Heart left ventricle (tissue), 16 donors: ENCODE results near the gene ATP8A1. TPM values are rescaled to one million over a fixed set of nuclear protein-coding genes. Genes with fewer than 3 reads are reported as not detected.

ENCODE experiments used
- ATAC-seq, 4 donors: fragments of 200-7000 bp; cut with Tn5 transposase; one replicate each; pipeline ENCODE4 v1.9.1; 2020 to 2022; ENCODE audit warnings: moderate library complexity in 4 of 4, mild to moderate bottlenecking in 3 of 4, moderate number of reproducible peaks in 1 of 4
- DNase-seq, 5 donors: peaks; one replicate each; pipeline ENCODE4 v3.0.0-alpha.2; 2020
- H3K27ac ChIP-seq, 12 donors: fragments of 200-600 bp; sonication (generic) in 4 of 12; one replicate each; pipeline versions ENCODE4 v1.5.0 to v1.8.0; 2016 to 2022; ENCODE audit warnings: mild to moderate bottlenecking in 2 of 12
- H3K27me3 ChIP-seq, 9 donors: fragments of 200-600 bp; sonication (generic) in 2 of 9; one replicate each; pipeline versions ENCODE4 v1.5.1 to v1.8.0; 2016 to 2022; ENCODE audit warnings: mild to moderate bottlenecking in 3 of 9
- H3K36me3 ChIP-seq, 9 donors: fragments of 200-600 bp; sonication (generic) in 2 of 9; one replicate each; pipeline versions ENCODE4 v1.5.0 to v1.8.0; 2018 to 2022; ENCODE audit warnings: mild to moderate bottlenecking in 2 of 9
- H3K4me1 ChIP-seq, 12 donors: fragments of 200-600 bp; sonication (generic) in 4 of 12; one replicate each; pipeline versions ENCODE4 v1.5.0 to v1.8.0; 2016 to 2022; ENCODE audit warnings: mild to moderate bottlenecking in 3 of 12
- H3K4me3 ChIP-seq, 12 donors: fragments of 200-600 bp; sonication (generic) in 4 of 12; one replicate each; pipeline versions ENCODE4 v1.5.0 to v1.8.0; 2017 to 2022; ENCODE audit warnings: mild to moderate bottlenecking in 9 of 12, moderate library complexity in 4 of 12
- H3K9me3 ChIP-seq, 12 donors: fragments of 200-600 bp; sonication (generic) in 4 of 12; one replicate each; pipeline versions ENCODE4 v1.5.0 to v1.8.0; 2016 to 2022; ENCODE audit warnings: mild to moderate bottlenecking in 1 of 12
- POLR2A ChIP-seq, 2 donors: fragments of 450-650 bp; IDR thresholded peaks; one replicate each; pipeline ENCODE4 v1.6.1; 2017; ENCODE audit warnings: antibody characterized with exemption in 2 of 2, mild to moderate bottlenecking in 2 of 2, moderate library complexity in 2 of 2
- WGBS, 4 donors: extraction: QIAGEN DNeasy Blood & Tissue Kit in 2 of 4; methylation state at CpG; one replicate each; pipeline versions ENCODE4 v1.1.5 to v1.1.7; 2013 to 2018; 5-methylcytosine and 5-hydroxymethylcytosine counted together
- intact Hi-C, 10 donors: fragments of 100-400 bp; cut with DNase I; formaldehyde crosslinking; loops; one replicate each; pipeline versions ENCODE4 v1.11.1 to v1.14.2; 2022
- polyA plus RNA-seq, 2 donors: library from polyadenylated mRNA; stranded (reverse); fragments of 200-250 nt; gene quantifications; one replicate each; pipeline ENCODE4 v1.2.3, GENCODE V29; 2013
- total RNA-seq, 9 donors: library from RNA; depleted of rRNA in 2 of 9; stranded (reverse); fragments of >200 nt in 2 of 9; fragmentation: NEBNext Ultra II Directional in 3 of 9; extraction: Animal tissue kit (Norgen Biotek cat#: 25700) in 3 of 9; gene quantifications; one replicate each; pipeline versions ENCODE4 v1.1.0 to v1.2.4, GENCODE V29; 2016 to 2023
- TF ChIP-seq, protein P1 (sequence below), 12 donors: fragments of 200-600 bp; sonication (generic) in 4 of 12; IDR thresholded peaks; one replicate each; pipeline versions ENCODE4 v1.5.0 to v1.8.0; 2018 to 2022; ENCODE audit warnings: antibody characterized with exemption in 12 of 12, mild to moderate bottlenecking in 5 of 12
- donor health status: ischemic (EF 13 %, LVEDD 7.1; RV severe dilation, severe dysfunction).
- donor health status: healthy with polysubstance abuse.
- donor health status: DM: no; HTN: yes; CAD: no.
- donor health status: DM: no; HTN: no; CAD: no.
- donor health status: ischemic (EF 25% LVEDD 6.9; RV normal size, moderate dysfunction).
- donor health status: ischemic (EF 25% LVEDD 5.7; RV mildly dilated, moderate dysfunction).
- donor health status: healthy.
- donor health status: DM: yes; HTN: yes; CAD: no.
- donor health status: ischemic (EF 35%, LVEDD 5.7; RV mildly dilated, moderate dysfunction).
- donor health status: nonischemic (EF 11% LVEDD 7.7; RV severe dilation, severe dysfunction).
- donor health status: DM: yes; HTN: yes; CAD: no.
- donor health status: PGD.
- donor health status: ischemic (EF 29% LVEDD 5.4; RV normal size, mild dysfunction).
- donor health status: nonischemic (EF 23%, LVEDD 6.1; RV moderate dilation, normal function).

ATP8A1 gene
- total and polyA plus RNA-seq, 11 donors = 4.6 to 29.7 (median 16.2) TPM

DNA sequence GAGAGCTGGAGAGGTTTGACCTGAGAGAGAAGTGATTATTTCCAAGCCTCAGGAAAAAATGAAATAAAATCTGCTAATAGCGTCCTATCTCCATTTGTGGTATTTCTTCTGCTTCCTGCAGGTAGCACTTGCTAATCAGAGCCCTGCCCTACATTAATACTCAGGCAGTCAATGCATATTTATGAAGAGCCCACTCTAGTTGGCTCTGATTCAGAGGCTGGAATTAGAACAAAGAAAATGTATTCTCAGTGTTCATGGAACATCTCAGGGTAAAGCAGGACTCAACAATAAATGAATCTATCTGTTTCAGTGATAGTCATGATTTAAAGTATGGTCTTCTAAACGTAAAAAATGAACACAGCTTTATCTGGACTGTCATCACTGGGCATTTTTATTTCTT is 1.4 kb upstream of the ATP8A1 start:
- 39 to 52% (median 49%) methylated on average over 2 of the region's 2 CpGs for WGBS, 4 donors
- Histone ChIP-seq H3K4me1 (peaks cover 8 to 48% (median 29%) of the 10 kb centered on the region in 12 donors), H3K27ac (peak overlapping the region in 10 of 12 donors; percentile 21 to 96 (median 92)), H3K4me3 (peak overlapping the region in 3 of 12 donors; percentile 87 to 90 (median 87)), H3K27me3 (no peaks in the 10 kb centered on the region), H3K36me3 (no peaks in the 10 kb centered on the region), H3K9me3 (no peaks in the 10 kb centered on the region)
- ATAC-seq (no peak), DNase-seq (no peak)
- intact Hi-C loops = loop anchor here in 9 of 10 donors (5.0 to 10.0 kb wide), 6 partner anchors 46 to 663 kb away; partner anchors contain the start of gene SLC30A9 (in 1 of the 9)
- TF ChIP-seq, protein P1, sequence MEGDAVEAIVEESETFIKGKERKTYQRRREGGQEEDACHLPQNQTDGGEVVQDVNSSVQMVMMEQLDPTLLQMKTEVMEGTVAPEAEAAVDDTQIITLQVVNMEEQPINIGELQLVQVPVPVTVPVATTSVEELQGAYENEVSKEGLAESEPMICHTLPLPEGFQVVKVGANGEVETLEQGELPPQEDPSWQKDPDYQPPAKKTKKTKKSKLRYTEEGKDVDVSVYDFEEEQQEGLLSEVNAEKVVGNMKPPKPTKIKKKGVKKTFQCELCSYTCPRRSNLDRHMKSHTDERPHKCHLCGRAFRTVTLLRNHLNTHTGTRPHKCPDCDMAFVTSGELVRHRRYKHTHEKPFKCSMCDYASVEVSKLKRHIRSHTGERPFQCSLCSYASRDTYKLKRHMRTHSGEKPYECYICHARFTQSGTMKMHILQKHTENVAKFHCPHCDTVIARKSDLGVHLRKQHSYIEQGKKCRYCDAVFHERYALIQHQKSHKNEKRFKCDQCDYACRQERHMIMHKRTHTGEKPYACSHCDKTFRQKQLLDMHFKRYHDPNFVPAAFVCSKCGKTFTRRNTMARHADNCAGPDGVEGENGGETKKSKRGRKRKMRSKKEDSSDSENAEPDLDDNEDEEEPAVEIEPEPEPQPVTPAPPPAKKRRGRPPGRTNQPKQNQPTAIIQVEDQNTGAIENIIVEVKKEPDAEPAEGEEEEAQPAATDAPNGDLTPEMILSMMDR (IDR thresholded peaks at IDR 0.05) = no peak
- no peak for TF ChIP-seq POLR2A (IDR thresholded peaks at IDR 0.05)

DNA sequence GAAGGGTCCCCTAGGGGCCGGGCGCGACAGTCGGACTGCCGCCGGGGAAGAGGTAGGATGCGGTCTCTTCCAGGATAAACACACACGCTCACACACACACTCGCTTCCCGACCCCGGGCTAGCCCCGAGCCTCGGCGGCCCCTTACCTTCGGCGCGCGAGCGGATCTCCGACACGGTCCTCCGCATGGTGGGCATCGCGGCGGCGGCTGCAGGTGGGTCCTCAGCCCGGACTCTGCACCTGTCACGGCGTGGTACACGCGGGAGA is 294 bp downstream of the ATP8A1 start:
- no peak for TF ChIP-seq POLR2A (IDR thresholded peaks at IDR 0.05)
- TF ChIP-seq, protein P1 (IDR thresholded peaks at IDR 0.05) = no peak
- Histone ChIP-seq H3K4me3 (peak overlapping the region; percentile 69 to 90 (median 87)), H3K4me1 (peaks cover 8 to 48% (median 29%) of the 10 kb centered on the region in 12 donors), H3K9me3 (peaks cover 0 to 8% (median 0%) of the 10 kb centered on the region in 12 donors), H3K36me3 (no peaks in the 10 kb centered on the region), H3K27ac (peak overlapping the region; percentile 19 to 96 (median 92)), H3K27me3 (no peaks in the 10 kb centered on the region)
- WGBS, 4 donors = 0% methylated on average over 11 to 31 of the region's 31 CpGs; no CpG with 5 or more reads in 1 of the 4 donors
- peak in 1 of 4 donors; percentile 2 for ATAC-seq
- DNase-seq = no peak
- intact Hi-C loops = loop anchor here in 9 of 10 donors (2.0 to 10.0 kb wide), 9 partner anchors 44 to 662 kb away; partner anchors contain the start of gene SLC30A9 (in 1 of the 9)

DNA sequence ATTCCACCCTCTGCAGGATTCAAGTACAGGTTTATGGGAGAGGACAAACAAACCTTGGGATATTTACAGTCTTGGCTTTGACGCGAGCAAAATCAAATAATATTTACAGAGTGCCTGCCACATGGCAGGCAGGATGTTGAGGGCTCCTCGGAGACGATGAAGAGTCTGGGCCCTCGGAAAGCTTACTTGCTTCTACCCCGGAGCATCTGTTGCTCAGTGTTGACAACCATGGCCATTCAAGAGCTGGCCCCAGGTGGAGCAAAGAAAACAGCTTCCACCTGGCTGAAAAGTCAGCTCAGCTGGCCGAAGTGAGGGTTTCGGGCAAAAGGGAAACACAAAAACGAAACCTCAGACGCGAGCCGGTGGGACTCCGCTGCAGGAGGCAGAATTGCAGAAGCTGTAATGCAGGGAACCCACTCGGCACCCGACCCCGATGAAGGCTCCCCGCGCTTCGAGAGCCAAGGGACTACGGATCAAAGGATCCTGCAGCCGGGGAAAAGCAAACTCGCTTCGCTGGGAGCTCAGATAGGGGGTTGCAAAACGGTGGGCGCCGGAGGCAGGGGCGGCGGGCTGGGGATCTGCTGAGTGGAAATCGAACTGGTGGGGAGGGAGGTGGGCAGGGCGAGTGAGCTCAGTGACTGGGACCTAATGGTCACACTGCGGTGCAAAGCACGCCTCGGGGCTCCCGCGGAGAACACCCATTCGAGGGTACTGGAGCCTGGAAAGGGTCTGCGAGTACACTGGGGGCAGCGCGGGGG is 805 bp downstream of the ATP8A1 start:
- ATAC-seq (peak in 3 of 4 donors; percentile 14 to 26 (median 25)), DNase-seq (peak; percentile 29 to 72 (median 40))
- 0 to 1% (median 1%) methylated on average over 20 to 39 of the region's 39 CpGs for WGBS, 4 donors
- Histone ChIP-seq H3K4me3 (peak overlapping the region; percentile 69 to 90 (median 87)), H3K27ac (peak overlapping the region; percentile 19 to 96 (median 92)), H3K9me3 (peaks cover 0 to 14% (median 0%) of the 10 kb centered on the region in 12 donors), H3K36me3 (no peaks in the 10 kb centered on the region), H3K4me1 (peaks cover 8 to 48% (median 29%) of the 10 kb centered on the region in 12 donors), H3K27me3 (no peaks in the 10 kb centered on the region)
- TF ChIP-seq POLR2A (IDR thresholded peaks at IDR 0.05) = no peak
- TF ChIP-seq, protein P1 (IDR thresholded peaks at IDR 0.05) = no peak
- intact Hi-C loops = loop anchor here in 9 of 10 donors (2.0 to 10.0 kb wide), 9 partner anchors 44 to 661 kb away; partner anchors contain the start of gene SLC30A9 (in 1 of the 9)

DNA sequence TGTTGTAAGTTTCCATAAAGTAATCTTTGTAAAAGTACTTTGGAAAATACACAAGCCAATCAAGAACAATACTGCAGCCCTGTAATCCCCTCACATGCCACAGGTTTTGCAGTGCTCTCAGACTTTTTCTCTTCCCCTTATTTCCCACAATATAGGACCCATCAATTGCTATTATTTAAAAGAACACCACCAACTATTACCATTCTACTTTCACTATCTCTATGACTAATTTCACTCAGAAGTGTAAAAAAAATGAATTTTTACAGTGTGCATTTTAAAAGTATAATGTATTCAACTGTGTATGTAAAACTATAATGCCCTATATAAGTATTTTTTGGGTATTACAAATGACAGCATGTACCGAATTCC is 1.7 kb downstream of the ATP8A1 start:
- no peak for TF ChIP-seq POLR2A (IDR thresholded peaks at IDR 0.05)
- TF ChIP-seq, protein P1 (IDR thresholded peaks at IDR 0.05) = no peak
- DNase-seq (no peak), ATAC-seq (no peak)
- Histone ChIP-seq H3K27me3 (no peaks in the 10 kb centered on the region), H3K36me3 (no peaks in the 10 kb centered on the region), H3K4me3 (peak overlapping the region in 10 of 12 donors; percentile 69 to 90 (median 87)), H3K4me1 (peaks cover 8 to 48% (median 29%) of the 10 kb centered on the region in 12 donors), H3K9me3 (peaks cover 0 to 14% (median 0%) of the 10 kb centered on the region in 12 donors), H3K27ac (peak overlapping the region; percentile 19 to 96 (median 91))
- intact Hi-C loops = loop anchor here in 9 of 10 donors (5.0 to 10.0 kb wide), 6 partner anchors 43 to 660 kb away; partner anchors contain the start of gene SLC30A9 (in 1 of the 9)
- 58 to 84% (median 72%) methylated on average over 1 of the region's 1 CpG for WGBS, 4 donors
